Neural cell (in vitro differentiated cells): ENCODE results near the gene CNTNAP2.
A peak's percentile ranks its signal among the peaks of the same experiment; 100 is the strongest.

ENCODE experiments used
- EZH2 ChIP-seq: fragments of 200-600, 300-800 bp; shearing (Covaris generic), sonication (generic); IDR thresholded peaks from 2 replicates; pipeline ENCODE4 v1.6.1; 2014; ENCODE audit warnings: antibody characterized with exemption, low read length, borderline replicate concordance, mild to moderate bottlenecking; ENCODE audit not compliant: insufficient read depth, poor library complexity, severe bottlenecking
- POLR2AphosphoS5 ChIP-seq: IDR thresholded peaks from 2 replicates; pipeline ENCODE4 v1.6.1; 2012
- RAD21 ChIP-seq: fragments of 450-650 bp; conservative IDR thresholded peaks from 2 replicates; pipeline ENCODE4 v1.6.1; 2014; ENCODE audit warnings: antibody characterized with exemption, mild to moderate bottlenecking, moderate library complexity
- TAF1 ChIP-seq: IDR thresholded peaks from 2 replicates; pipeline ENCODE4 v1.6.1; 2012; ENCODE audit warnings: low read depth
- TF ChIP-seq, protein P1 (sequence below): fragments of 450-650 bp; IDR thresholded peaks from 2 replicates; pipeline ENCODE4 v1.5.1; 2014; ENCODE audit warnings: antibody characterized with exemption, mild to moderate bottlenecking, moderate library complexity; ENCODE audit not compliant: poor library complexity, severe bottlenecking

GRCh38 chr7:146948703-146949102, 832.1 kb downstream of the CNTNAP2 start:
- TF ChIP-seq EZH2 (no peak), TAF1 (no peak), POLR2AphosphoS5 (peak; percentile 78), RAD21 (no peak)
- TF ChIP-seq, protein P1, sequence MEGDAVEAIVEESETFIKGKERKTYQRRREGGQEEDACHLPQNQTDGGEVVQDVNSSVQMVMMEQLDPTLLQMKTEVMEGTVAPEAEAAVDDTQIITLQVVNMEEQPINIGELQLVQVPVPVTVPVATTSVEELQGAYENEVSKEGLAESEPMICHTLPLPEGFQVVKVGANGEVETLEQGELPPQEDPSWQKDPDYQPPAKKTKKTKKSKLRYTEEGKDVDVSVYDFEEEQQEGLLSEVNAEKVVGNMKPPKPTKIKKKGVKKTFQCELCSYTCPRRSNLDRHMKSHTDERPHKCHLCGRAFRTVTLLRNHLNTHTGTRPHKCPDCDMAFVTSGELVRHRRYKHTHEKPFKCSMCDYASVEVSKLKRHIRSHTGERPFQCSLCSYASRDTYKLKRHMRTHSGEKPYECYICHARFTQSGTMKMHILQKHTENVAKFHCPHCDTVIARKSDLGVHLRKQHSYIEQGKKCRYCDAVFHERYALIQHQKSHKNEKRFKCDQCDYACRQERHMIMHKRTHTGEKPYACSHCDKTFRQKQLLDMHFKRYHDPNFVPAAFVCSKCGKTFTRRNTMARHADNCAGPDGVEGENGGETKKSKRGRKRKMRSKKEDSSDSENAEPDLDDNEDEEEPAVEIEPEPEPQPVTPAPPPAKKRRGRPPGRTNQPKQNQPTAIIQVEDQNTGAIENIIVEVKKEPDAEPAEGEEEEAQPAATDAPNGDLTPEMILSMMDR, result no peak
